GM18507 (cell line): Measurements from ENCODE around the gene ZBTB46.

Experiments used
- DNase-seq: peaks from one replicate; pipeline ENCODE4 v3.0.0; 2011; ENCODE audit warnings: low read depth; ENCODE audit not compliant: insufficient read length; ENCODE audit errors: extremely low spot score
- FAIRE-seq: peaks from 2 replicates; lab custom pipeline; 2011; peaks lifted over from hg19 to GRCh38; lab: Jason Lieb, UNC

Gene ZBTB46

DNA sequence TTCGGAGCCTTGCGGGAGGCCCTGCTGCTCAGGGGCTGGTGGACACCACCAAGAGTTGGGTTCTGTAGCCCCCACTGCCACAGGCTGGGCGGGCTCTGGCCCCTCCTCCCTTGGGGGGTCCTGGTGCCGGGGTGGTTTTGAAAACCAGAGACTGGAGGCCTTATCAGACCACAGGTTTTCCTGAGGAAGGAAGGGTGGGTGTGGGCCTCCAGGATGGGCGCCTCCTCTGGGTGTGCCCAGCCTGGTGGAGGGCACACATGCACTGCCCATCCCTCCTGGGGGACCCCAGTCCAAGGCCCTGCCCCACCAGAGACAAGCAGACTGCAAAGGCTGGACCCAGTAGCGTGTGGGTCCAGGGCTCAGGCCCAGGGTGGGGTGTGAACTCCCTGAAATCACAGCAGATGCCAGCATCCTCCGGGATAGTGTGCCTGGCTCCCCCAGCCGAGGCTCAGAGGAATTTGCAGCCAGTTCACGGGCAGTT is 13.5 kb upstream of the ZBTB46 start:
- no peak for FAIRE-seq
- DNase-seq: no peak

DNA sequence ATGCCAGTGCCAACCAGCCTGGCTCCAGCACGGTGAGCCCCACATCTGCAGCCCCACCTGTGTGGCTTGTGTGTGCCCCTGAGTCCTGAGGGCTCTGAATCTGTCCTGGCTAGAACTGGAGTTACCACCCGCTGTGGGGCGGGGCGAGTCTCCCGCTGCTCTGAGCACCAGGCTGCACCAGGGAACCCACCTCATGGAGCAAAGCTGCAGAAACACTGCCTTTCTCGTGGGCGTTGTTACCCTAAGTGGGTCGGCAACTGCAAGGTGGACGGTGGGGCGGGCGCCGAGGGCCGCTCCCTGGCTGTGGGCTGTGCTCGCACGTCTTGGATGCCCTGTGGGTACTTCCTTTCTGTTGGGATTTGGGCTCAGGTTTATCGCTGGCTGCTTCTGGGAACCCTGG is 12.7 kb upstream of the ZBTB46 start:
- FAIRE-seq (no peak), DNase-seq (no peak)

GRCh38 chr20:63843222-63843621 is 12.2 kb upstream of the ZBTB46 start:
- no peak for FAIRE-seq
- no peak for DNase-seq

GRCh38 chr20:63842258-63842657 is 11.2 kb upstream of the ZBTB46 start:
- FAIRE-seq: no peak
- no peak for DNase-seq

GRCh38 chr20:63840405-63840828 is 9.4 kb upstream of the ZBTB46 start:
- FAIRE-seq (no peak), DNase-seq (no peak)

DNA sequence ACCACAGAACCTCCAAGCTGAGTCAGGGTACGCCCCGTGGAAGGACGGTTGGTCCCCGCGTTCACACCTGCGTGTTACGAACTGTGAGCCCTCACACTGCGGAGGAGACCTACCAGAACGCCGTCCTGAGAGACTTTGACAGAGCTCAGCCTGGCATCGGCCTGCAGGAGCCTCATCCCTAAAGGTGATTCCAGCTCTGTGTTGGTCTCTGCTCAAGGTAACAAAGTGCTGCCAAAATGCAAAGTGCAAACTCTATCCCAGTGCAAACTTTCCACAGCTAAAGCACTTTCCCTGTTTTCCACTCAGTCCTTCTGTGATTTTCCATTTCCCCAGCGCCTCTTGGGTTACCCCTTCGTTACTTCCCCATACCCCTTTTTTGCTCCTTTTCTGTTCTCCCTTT is 8.6 kb upstream of the ZBTB46 start:
- DNase-seq (no peak), FAIRE-seq (no peak)

- no peak for DNase-seq
- no peak for FAIRE-seq
Measured at GRCh38 chr20:63837479-63837878, 6.4 kb upstream of the ZBTB46 start.

DNA sequence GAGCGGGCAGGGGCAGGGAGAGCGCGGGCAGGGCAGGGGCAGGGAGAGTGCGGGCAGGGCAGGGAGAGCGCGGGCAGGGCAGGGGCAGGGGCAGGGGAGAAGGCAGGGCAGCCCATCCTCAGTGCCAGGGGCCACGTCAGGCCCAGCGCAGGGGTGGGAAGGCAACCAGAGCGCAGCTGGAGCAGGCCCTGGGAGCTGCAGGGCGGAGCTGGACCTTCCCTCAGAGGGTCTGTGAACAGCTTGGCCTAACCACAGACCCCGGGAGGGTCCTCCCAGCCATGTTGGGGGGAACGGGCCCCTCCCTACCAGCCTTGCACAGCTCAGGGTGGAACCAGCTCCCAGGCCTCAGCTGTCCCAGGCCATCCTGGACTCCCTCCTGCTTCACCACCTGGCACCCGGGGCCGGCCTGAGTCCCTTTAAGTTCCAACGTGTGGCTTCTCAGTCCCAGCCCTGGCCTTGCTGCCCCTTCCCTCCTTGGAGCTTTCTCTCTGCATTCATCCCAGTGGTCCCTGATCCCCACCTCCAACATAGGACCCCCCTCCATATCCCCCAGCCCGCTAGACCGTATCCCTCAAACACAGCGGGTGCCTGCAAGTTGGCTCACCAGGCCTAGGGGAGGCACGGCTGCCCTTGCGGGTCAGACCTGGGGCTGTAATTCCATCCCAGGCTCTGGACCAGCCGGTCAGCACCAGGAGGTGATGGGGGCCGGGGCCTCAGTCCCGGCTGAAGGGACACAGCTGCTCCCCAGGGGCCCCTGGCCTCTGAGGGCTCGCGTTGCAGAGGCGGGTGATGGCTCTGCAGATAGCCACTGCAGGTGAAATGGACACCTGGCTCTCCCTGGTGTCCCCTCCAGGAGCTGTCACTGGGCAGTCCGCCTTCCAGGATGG is 5.6 kb upstream of the ZBTB46 start:
- DNase-seq (no peak), FAIRE-seq (no peak)

- FAIRE-seq (no peak), DNase-seq (no peak)
Measured at GRCh38 chr20:63835021-63835858, 4.2 kb upstream of the ZBTB46 start.

DNA sequence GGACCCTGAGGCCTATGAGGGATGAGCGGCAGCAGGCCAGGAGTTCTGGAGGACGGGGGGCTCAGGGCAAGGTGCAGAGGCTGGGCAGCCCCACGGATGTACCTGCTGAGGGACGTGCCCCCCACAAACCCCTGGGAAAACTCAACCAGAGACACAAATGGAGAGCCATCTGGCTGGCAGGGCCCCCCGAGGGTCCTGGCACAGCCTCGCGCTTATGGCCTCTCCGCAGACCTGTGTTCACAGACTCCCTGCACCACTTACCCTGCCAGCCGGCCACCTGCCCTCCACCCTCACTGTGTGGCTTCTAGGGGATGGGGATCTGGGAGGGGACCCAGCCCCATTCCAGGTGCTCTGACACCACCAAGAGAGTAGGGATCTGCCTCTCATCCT is 3.4 kb upstream of the ZBTB46 start:
- DNase-seq: no peak
- no peak for FAIRE-seq

- FAIRE-seq: no peak
- DNase-seq: no peak
Measured at GRCh38 chr20:63833776-63834490, 2.9 kb upstream of the ZBTB46 start.

DNA sequence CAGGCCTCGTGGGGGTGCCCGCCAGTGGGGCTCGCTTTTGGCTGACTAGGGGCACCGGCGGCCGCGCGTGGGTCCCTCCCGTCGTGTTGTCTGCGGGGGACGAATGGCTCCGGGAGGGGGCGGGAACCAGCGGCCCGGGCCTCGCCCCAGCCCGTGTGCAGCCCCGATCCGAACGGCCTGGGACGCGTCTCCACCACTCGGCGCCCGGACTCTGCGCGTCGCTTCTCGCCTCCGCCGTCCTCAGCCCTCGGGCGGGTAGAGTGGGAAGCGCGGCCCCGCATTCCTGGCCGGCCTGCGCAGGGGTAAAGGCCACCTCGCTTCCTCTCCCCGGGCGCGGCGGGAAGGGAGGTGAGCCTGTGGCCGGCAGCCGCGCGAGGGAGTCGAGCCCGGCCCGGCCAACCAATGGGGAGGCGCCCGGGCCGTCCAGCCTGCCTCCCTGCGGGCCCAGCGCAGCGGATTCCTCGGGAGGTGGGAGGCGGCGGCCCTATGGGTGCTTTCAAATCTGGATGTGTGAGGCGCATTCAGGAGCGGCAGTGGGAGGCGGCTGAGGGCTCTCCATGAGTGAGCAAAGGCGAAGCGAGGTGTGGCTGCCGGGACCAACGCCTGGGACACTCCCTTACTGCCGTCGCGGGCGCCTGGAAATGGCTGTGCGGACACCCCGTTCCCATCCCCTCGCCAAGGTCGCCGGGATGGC is 1.1 kb upstream of the ZBTB46 start:
- DNase-seq (no peak), FAIRE-seq (no peak)

DNA sequence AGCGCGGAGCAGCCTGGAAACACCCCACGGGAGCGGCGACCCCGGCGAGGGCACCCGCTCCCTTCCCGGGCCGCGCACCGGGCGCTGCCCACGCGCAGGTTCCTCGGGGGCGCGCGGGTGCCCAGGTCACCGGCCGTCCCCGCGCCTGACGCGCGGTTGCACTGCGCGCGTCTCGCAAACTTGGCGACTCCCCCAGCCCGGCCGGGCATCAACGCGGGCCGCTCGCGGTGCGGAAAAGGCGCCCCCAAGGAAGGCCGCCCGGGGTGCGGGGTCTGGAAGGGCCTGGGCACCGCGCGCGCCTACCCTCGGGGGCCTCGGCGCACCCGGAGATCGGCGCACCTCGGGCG is 555 bp upstream of the ZBTB46 start:
- no peak for FAIRE-seq
- DNase-seq: no peak

DNA sequence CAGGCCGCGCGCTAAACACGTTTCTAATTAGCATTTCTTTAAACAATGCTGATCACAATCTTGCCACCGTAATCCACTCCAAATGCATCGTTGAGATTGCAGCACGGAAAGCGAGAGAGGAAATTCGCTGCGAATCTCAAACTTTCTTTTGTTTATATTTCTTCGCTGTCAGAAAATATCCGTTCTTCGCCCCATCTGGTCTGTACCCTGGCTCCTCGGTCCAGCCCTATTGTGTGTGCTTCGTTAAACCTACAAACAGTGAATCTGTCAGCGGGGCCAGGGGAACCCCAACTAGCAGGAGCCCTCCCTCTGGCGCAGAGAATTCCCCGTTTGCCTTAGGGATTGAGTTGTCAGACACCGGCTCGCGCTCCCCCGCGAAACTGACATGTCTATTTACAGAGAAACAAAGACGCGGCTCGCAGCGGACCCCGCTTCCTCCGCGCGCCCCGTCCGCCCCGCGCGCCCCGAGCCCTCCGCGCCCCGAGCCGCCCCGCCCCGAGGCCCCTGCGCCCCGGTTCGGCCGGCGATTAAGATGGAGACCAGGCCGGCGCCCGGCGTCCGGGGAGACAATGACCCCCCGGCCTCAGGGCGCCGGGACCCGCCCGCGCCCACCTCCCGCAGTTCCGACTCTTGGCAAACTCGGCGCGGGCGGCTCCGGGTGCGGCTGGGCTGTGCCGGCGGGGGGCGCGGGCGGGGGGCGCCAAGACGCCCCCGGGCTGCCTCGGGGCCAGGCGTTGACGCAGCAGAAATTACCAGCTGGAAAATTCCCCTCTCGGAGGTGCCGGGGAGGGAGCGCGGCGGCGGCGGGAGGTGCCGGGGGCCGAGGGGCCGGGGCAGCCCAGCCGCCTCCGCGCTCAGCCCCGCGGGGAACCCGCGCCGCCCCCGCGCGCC is 874 bp downstream of the ZBTB46 start:
- no peak for DNase-seq
- no peak for FAIRE-seq

DNA sequence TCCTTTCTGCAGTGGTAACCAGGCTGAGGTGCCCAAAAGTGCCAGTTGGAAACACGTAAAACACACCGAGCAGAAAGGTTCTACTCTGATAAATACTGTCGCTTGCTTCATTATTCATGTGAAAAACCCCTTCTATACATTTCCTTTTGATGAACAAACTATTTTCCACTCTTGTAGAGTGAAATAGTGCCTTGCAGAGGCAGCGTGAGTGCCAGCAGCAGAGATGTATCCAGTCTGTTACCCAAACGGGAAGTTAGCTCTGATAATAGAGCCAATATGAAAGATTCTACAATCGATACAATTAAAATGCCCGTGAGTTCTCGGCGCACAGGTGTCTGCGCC is 1.5 kb downstream of the ZBTB46 start:
- no peak for DNase-seq
- FAIRE-seq: no peak

DNA sequence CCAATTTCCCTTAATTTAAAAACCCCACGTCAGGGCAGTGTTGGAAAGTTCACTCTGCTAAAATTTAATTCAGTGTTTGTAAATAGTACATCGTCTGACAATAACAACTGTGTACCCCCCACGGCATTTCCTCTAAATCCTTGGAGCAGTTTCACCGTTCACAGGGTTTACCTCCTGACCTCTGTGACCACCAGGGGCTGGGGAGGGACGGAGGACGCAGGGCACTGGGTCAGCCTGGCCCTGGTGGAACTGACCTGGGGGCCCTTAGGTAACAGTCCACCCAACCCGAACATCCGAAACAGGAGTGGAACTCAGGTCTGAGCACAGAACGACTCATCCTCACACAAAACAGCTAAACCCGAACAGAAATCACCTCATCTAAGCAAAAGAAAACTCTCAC is 2.1 kb downstream of the ZBTB46 start:
- FAIRE-seq: no peak
- DNase-seq: no peak

GRCh38 chr20:63828545-63828944 is 2.5 kb downstream of the ZBTB46 start:
- no peak for DNase-seq
- no peak for FAIRE-seq

GRCh38 chr20:63828124-63828523 is 2.9 kb downstream of the ZBTB46 start:
- FAIRE-seq (no peak), DNase-seq (no peak)

GRCh38 chr20:63826753-63827152 is 4.3 kb downstream of the ZBTB46 start:
- no peak for DNase-seq
- no peak for FAIRE-seq
